Left ventricle myocardium inferior (tissue), 1 donor: ENCODE data around the gene TCF15. TPM values are rescaled to one million over a fixed set of nuclear protein-coding genes. Genes with fewer than 3 reads are reported as not detected.

Experiments
- DNase-seq: peaks from one replicate; pipeline ENCODE4 v3.0.0-alpha.2; 2020
- H3K27ac ChIP-seq: fragments of 200-600 bp; replicated peaks from 2 replicates; pipeline ENCODE4 v1.8.0; 2021
- H3K27me3 ChIP-seq: fragments of 200-600 bp; 2 replicates; pipeline ENCODE4 v1.8.0; 2021; ENCODE audit warnings: low read depth
- H3K36me3 ChIP-seq: fragments of 200-600 bp; 2 replicates; pipeline ENCODE4 v1.8.0; 2021
- H3K4me1 ChIP-seq: fragments of 200-600 bp; 2 replicates; pipeline ENCODE4 v1.8.0; 2021
- H3K4me3 ChIP-seq: fragments of 200-600 bp; 2 replicates; pipeline ENCODE4 v1.8.0; 2021; ENCODE audit warnings: mild to moderate bottlenecking, moderate library complexity
- H3K9me3 ChIP-seq: fragments of 200-600 bp; replicated peaks from 2 replicates; pipeline ENCODE4 v1.8.0; 2021
- intact Hi-C: fragments of 100-400 bp; cut with micrococcal nuclease; formaldehyde crosslinking; loops from one replicate; pipeline ENCODE4 v1.11.0; 2022
- total RNA-seq: library from RNA; stranded (reverse); fragmentation: NEBNext Ultra II Directional; extraction: Animal tissue kit (Norgen Biotek cat#: 25700); gene quantifications from one replicate; pipeline ENCODE4 v1.2.1, GENCODE V29; 2021
- TF ChIP-seq, protein P1 (sequence below): fragments of 200-600 bp; IDR thresholded peaks from 2 replicates; pipeline ENCODE4 v1.8.0; 2021; ENCODE audit warnings: antibody characterized with exemption, mild to moderate bottlenecking, borderline replicate concordance
- donor health status: DM: no; HTN: yes; CAD: no; lungs with severe emphysema.

Gene TCF15
- total RNA-seq, 1 donor from 2014 or later: 11.1 TPM

DNA sequence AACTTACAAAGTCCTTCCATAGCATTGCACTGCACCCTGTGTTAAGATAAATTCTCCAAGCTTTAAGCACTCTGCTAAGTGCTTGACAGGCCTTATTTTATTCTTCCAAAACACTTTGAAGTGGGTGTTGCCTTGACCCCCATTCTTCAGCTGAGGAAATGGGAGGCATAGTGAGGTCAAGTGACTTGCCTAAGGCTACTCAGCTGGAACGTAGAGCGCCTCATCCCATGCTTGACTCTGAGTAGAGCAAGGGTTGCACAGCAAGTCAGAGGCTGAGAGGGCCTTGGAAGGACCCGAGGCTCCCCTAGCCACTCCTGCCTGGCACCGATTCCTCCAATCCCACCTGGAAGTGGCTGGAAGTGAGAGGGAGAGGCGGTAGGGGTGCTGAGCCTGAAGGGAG lies 46.9 kb downstream of the TCF15 start:
- DNase-seq: no peak
- peaks cover 40% of the 10 kb centered on the region for H3K4me1 ChIP-seq
- no peak overlapping the region for H3K27ac ChIP-seq
- intact Hi-C loops: loop anchor here (5.0 kb wide), 2 partner anchors 49 to 174 kb away; partner anchors contain the start of gene TCF15
- no peaks in the 10 kb centered on the region for H3K36me3 ChIP-seq
- no peak overlapping the region for H3K4me3 ChIP-seq
- TF ChIP-seq, protein P1, sequence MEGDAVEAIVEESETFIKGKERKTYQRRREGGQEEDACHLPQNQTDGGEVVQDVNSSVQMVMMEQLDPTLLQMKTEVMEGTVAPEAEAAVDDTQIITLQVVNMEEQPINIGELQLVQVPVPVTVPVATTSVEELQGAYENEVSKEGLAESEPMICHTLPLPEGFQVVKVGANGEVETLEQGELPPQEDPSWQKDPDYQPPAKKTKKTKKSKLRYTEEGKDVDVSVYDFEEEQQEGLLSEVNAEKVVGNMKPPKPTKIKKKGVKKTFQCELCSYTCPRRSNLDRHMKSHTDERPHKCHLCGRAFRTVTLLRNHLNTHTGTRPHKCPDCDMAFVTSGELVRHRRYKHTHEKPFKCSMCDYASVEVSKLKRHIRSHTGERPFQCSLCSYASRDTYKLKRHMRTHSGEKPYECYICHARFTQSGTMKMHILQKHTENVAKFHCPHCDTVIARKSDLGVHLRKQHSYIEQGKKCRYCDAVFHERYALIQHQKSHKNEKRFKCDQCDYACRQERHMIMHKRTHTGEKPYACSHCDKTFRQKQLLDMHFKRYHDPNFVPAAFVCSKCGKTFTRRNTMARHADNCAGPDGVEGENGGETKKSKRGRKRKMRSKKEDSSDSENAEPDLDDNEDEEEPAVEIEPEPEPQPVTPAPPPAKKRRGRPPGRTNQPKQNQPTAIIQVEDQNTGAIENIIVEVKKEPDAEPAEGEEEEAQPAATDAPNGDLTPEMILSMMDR: no peak
- no peaks in the 10 kb centered on the region for H3K27me3 ChIP-seq
- H3K9me3 ChIP-seq: no peaks in the 10 kb centered on the region

DNA sequence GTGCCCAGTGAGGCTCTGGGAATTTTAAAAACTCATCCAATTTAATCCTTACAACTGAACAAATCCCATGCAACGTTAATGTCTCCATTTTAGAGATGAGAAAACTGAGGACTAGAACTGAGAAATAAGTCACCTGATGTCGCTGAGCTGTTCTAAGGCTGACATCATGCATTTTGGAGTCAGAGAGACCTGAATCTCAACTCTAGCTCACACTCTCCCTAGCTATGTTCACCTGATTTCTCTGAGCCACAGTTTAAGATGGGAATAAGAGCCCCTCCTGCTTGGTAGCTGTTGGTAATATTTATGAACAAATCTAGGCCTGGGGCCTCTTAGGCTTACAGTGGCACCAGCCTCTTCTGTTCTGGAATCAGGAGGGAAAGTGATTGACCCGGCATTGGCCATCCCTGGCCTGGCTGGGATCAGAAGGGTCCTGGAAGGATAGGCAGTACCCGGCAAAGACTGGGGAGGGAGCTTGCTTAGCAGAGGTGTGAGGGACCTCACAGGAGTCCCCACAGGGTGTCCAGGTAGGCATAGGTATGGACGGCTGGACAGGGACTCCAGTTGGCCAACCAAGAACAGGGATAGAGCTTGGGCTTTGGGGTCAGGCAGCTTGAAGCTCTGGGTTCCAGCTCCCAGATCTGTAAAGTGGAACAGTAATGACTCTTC lies 47.7 kb downstream of the TCF15 start:
- H3K27me3 ChIP-seq: no peaks in the 10 kb centered on the region
- no peaks in the 10 kb centered on the region for H3K36me3 ChIP-seq

DNA sequence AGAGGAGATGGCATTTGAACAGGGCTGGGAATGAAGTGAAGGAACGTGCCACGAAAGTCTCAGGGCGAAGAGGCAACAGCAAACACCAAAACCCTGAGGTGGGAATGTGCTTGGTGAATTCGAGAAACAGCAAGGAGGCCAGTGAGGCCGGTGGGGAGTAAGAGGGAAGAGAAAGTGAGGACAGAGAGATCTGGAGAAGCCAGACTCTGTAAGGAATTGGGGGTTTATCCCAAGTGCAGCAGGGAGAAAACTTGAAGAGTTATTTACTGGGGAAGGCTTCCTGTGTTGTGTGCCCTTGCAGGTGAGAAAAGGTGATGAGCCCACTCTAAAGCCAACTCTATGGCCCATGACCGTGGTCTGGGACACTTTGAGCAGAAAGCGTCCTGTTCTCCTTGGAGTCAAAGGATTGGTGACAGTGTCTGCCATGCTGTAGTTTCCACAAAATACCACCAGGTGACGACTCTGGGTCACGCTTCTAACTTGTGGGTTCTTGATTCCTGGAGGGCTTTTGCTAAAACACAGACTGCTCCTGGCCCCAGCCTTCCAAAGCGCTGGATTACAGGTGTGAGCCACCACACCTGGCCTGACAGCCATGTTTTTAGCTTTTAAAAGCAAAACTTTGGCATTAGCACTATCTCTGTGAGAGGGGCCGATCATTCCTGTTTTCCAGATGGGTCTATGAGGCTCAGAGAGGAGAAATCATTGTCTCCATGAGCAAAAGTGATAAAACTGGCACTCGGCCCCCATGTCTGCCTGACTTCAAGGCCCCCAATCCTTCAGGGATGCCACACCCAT lies 48.5 kb downstream of the TCF15 start:
- TF ChIP-seq, protein P1: peak; percentile 100
- no peaks in the 10 kb centered on the region for H3K36me3 ChIP-seq
- intact Hi-C loops: loop anchor here (2.0 to 5.0 kb wide), 3 partner anchors 51 to 176 kb away; partner anchors contain the start of gene TCF15
- H3K27me3 ChIP-seq: no peaks in the 10 kb centered on the region
- peak; percentile 56 for DNase-seq
- H3K27ac ChIP-seq: no peak overlapping the region
- H3K4me3 ChIP-seq: no peak overlapping the region
- peaks cover 28% of the 10 kb centered on the region for H3K4me1 ChIP-seq
- H3K9me3 ChIP-seq: no peaks in the 10 kb centered on the region

More for the DNA sequence above, 47.7 kb downstream of the TCF15 start:
- TF ChIP-seq, protein P1: no peak
- DNase-seq: no peak
- no peak overlapping the region for H3K4me3 ChIP-seq
- no peak overlapping the region for H3K27ac ChIP-seq
- no peaks in the 10 kb centered on the region for H3K9me3 ChIP-seq
- intact Hi-C loops: loop anchor here (5.0 kb wide), 2 partner anchors 50 to 175 kb away; partner anchors contain the start of gene TCF15
- peaks cover 32% of the 10 kb centered on the region for H3K4me1 ChIP-seq

DNA sequence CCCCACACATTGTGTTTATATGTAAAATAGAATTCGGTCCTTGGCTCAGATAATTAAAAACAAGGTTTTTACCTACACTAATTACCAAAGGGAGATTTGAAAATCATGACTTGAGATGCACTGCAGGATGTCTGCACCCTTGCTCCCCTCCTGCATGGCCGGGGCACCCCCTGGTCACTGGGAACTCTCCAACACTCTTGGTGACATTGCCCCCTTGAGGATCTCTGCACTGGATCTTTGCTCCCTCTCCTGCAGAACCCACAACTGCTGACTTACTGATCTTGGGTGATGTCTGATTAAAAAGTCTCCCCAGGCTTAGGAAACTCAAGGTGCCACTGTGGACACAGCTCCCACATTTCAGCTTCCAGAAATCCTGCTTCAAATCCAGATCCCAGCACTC lies 49.4 kb downstream of the TCF15 start:
- intact Hi-C loops: loop anchor here (2.0 to 5.0 kb wide), 3 partner anchors 52 to 177 kb away; partner anchors contain the start of gene TCF15
- DNase-seq: no peak
- no peaks in the 10 kb centered on the region for H3K9me3 ChIP-seq
- H3K4me1 ChIP-seq: peaks cover 32% of the 10 kb centered on the region
- TF ChIP-seq, protein P1: no peak
- no peaks in the 10 kb centered on the region for H3K36me3 ChIP-seq
- no peaks in the 10 kb centered on the region for H3K27me3 ChIP-seq
- H3K4me3 ChIP-seq: no peak overlapping the region
- no peak overlapping the region for H3K27ac ChIP-seq

DNA sequence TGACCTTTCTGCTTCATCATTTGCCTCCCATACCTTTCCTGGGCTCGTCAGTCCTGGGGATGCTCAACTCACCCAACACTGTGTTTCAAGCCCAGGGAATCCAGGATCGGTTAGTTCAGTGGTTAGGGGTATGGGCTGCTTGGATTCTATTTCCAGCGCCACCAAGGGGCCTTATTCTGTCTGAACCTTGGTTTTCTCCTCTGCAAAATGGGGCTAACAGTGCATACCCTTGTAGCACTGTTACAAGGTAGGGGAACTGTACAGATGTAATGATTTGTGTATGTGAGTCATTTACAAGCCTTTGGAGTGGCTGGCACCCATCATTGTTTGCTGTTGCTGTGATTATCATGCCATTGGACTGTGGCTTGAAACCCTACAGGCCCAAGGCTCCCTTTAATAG lies 52.0 kb downstream of the TCF15 start:
- Histone ChIP-seq H3K4me1 (peaks cover 35% of the 10 kb centered on the region), H3K36me3 (no peaks in the 10 kb centered on the region), H3K4me3 (no peak overlapping the region), H3K27ac (no peak overlapping the region), H3K9me3 (no peaks in the 10 kb centered on the region), H3K27me3 (peaks cover 4% of the 10 kb centered on the region)
- intact Hi-C loops: no loop called here
- TF ChIP-seq, protein P1: no peak
- DNase-seq: no peak
